NCI-H2196 treated with DMSO at 0.1 percent for 48 hours (cell line): Measurements from ENCODE around the gene OSBPL1A.

Experiments used
- DNase-seq: peaks from one replicate; lab custom pipeline; 2025; ENCODE audit not compliant: unreplicated experiment; lab: John Stamatoyannopoulos, UW

Gene OSBPL1A

DNA sequence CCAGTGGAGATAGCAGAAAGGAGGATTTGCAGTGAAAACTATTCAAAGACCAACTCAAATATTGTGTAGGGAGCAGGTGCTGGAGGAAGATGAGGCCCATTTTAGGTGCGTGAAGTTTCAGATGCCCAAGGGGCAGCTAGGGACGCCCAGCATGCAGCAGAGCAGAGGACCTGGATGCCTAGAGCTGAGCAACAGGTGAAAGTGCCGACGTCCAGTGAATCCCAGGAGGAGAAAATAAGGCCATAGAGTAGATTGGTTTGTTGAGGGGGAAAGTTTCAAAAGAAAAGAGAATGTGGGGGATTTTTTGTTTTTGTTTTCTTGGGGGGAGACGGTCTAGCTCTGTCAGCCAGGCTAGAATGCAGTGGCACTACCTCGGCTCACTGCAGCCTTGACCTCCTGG lies 53.1 kb downstream of the OSBPL1A start:
- no peak for DNase-seq

DNA sequence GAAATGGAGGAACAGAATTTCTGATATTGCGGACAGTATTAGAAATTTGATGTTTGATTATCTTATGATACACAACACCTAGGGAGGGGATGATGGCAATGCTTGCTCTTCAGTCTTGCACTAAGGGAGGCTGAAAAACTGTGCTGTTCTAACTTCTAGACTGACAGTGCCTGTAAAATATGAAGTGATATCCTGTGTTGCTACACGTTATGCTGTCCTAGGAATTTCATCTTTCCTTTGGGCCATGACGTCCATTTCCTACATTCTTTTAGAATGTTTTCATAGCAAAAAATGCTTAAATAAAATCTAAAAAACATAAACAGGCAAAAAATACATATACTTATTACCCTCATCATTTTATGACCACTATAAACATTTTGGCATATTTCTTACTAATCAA lies 55.3 kb downstream of the OSBPL1A start:
- no peak for DNase-seq

DNA sequence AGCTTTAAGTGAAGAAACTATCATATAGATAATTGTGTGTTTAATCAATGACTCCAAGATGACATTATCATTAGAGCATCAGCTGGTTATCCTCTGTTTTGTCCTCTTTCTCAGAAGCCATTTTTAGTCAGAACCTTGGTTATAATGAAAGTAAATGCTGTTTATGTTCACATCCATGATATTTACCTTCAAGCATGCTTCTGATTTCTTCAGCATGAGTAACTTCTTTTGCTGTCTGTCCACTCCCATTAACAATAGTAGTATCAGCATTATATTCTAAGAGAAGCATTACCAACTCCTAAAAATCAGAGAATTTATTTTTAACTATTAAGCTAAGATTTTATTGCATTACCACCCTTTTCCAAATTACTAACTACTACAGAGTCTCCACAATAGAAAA lies 56.3 kb downstream of the OSBPL1A start:
- no peak for DNase-seq

DNA sequence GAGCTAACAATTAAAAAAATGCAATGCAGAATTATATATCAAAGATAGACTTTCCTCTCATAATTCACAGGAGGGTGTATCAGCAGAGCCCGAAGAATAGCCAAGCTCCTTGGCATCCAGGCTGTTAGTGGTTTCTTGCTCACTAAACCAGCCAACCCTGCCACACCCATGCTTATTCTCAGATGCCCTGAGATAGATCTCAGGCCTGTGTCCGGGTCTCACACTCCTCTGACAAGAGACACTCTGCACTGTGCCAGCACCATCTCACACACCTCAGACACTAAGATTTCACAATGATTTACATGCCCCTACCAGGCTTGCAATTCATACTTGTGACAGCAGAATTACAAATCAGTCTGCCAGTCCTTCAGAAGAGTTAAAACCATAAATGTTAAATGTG lies 64.5 kb downstream of the OSBPL1A start:
- no peak for DNase-seq

DNA sequence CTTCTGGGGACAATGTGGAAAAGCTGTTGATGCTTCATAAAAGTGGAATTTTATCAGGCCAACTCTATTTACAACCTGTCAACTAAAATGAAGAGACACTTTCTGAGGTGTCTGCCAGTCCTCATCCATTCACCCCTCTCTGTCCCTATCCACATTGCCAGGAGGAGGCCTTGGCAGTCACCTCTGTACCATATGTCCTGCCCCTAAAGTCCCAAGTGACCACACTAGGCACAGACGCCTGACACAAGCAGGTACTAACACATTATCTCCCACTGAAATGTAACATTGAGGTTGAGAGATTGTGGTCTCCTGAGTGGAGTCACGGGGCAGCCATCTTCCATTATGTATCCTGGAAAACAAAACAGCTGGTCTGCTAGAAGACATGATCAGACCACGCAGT lies 71.4 kb downstream of the OSBPL1A start:
- no peak for DNase-seq

DNA sequence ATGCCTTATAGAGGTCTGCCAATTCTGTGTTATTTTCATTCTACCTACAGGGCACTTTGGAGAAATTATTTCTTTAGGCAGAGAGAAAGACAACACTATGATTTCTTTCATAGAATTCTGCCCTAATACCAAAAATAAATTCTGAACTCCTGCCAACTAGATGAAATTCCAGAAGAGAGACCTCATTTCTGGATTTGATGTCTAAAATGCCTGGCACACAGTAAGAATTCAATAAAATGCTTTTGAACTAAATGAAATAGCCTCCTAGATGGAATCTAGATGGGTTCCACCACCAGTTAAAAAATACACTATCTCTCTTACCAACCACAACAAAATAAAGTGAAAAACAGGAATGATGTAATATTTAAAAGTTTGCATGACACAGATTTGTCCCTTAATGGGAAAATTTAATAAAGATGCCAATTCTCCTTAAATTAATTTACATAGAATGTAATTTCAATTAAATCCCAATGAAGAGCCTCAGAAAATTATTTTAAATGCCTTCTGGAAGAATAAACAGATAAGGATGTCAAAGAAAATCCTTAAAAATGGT lies 75.0 kb downstream of the OSBPL1A start:
- DNase-seq = no peak

DNA sequence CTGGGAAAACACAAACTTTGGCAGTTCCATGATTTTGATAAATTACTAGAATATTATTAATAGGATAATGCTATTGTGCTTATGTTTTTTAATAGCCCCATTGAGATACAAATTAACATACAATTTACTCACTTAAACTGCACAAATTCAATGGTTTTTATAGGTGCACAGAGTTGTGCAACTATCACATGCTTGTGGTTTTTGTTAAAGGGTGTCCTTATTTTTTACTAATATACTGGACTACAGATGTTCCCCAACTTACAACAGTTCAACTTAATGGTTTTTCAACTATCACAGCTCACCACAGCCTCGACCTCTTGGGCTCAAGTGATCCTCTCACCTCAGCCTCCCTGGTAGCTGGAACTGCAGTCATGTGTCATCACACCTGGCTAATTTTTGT lies 76.6 kb downstream of the OSBPL1A start:
- no peak for DNase-seq

DNA sequence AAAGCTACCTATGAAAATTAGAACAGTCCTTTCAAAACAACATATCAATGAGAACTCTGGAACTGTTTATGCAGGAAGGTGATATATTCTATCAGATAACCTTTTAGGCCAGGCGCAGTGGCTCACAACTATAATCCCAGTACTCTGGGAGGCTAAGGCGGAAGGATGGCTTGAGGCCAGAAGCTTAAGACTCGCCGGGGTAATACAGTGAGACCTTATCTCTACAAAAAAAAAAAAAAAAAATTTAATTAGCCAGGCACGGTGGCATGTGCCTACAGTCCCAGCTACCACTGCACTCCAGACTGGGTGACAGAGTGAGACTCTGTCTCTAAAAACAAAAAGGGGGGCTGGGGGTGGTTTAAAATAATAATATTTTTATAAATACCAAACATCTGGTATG lies 77.9 kb downstream of the OSBPL1A start:
- no peak for DNase-seq

DNA sequence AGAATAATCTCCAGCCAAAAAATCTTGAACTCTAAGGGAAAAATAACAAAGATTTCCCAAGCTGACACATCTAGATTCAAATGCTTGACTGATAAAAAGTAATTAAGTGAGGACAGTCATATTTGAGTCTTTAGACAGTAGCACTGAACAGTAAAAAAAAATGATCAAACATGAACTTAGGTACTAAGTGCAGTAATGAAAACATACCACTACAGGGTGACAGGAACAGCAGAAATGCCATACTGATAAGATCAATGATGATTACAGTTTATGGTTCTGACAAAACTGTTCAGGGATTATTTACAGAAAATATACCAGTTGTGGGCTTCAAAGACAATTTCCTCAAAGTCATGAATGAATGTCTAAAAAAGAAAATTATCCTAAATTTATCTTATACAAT lies 80.3 kb downstream of the OSBPL1A start:
- DNase-seq = no peak

DNA sequence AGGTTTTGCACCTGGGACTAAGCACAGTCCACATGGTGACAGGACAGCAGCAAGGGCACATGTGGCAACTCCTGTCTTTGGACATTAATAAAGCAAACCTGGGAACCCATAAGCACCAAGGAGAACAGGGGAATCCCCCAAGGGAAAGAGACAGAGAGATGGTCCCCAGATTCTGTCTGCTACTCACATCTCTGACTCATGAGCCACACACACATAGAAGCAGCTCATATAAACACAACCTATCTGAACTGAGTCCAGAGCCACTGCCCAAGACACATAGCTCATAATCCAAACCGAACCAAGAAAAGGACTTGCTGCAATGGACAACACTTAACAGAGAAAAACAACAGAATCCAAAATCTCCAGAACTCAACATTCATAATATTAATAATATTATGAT lies 82.5 kb downstream of the OSBPL1A start:
- DNase-seq = no peak

DNA sequence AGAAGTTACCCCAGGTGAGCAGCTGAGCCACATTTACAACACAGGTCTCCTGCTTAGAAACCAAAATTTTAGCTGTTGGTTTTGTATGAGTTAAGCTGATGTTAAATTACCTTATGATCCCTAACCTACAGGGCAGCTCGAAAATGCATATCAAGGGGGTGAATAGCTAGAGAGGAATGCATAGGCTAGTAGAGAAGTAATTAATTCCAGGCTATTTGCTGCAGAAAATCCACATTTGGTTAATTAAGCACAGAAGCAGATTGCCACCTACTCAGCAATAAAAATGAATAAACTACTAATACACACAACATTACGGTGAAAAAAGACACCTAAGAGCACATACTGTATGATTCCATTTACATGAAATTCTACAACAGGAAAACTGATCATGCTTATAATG lies 91.4 kb downstream of the OSBPL1A start:
- no peak for DNase-seq

DNA sequence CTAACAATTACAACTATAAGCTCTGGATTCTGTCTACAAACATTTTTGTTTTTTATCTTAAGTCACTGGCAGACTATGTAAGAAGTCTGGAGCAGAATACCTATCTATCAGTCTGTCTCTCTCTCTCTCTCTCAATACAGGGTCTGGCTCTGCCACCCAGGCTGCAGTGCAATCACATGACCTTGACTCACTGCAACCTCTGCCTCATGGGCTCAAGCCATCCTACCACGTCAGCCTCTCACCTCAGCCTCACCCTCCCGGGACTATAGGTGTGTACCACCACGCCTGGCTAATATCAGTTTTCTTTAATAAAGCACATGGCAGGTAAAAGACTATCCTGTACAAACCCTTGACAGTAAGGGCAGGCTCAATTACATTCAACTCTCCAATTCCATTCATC lies 96.9 kb downstream of the OSBPL1A start:
- no peak for DNase-seq

DNA sequence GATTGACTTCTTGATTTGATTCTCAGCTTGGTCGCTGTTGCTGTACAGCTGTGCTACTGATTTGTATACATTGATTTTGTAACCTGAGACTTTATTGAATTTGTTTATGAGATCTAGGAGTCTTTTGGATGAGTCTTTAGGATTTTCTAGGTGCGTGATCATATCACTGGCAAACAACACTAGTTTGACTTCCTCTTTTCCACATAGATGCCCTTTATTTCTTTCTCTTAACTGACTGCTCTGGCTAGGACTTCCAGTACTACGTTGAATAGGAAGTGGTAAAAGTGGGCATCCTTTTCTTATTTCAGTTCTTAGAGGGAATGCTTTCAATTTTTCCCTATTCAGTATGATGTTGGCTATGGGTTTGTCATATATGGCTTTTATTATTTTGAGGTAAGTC lies 101.3 kb downstream of the OSBPL1A start:
- no peak for DNase-seq

DNA sequence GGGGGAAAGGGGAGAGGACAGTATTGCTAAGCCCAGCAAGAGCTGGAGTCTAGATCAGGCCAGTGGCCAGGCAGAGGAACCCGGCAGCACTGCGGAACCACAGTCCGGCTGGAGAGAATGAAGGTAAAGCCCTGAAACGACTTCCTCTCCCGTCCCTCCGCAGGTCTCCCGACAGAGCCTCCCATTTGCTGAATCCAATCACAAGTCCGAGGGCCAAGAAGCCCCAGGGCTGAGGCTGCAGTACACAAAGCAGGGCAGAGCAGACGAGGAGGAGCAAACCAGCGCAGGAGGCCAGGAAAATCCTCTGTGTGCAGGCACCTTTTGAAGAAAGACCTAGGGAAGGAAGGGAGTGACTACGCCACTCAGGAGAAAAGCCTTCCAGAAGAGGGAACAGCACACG lies 104.4 kb downstream of the OSBPL1A start:
- DNase-seq = no peak

DNA sequence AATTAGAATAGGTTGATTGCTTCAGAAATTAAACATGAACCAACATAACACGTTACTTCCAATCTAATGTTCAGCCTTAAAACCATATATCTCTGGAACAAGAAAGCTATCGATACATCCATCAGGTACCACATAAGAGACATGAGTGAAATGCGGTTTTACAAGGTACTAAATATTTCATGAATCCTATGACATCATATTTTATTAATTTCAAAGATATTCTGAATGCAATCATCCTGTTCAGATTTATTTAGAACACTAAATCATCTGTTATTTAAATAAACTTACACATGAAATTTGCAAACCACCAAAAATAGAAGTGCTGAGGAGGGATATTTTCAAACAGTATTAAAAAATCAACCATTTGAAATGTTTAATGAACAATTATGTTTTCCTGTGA lies 119.0 kb downstream of the OSBPL1A start:
- no peak for DNase-seq

DNA sequence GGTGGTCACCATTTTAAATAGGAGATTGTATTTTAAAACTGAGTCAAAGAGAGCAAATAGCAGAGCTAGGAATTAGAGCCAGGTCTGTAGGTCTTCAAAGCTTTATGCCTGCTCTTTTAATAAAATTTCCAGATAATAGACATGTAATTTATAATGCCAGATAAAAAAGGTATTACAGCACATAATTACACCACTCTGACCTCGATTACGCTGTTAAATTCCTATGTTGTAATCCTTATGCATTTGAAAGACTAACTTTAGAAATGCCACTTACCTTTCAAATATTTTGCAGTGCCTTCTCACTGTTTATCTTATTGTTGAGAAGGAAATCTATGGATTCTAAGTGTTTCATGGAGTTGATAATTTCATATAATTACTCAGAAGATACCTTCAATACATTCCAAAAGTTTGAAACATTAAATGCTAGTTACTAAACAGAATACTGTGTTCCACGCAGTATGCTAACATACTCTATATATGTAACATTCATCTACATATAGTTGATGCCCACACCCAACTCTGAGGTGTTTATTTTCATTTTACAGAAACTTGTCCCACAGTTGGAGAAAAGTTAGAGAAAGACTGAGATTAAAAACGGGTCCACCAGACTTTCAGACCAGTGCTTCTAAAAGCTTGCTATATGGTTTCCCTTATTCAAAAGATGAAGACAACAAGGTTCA lies 120.0 kb downstream of the OSBPL1A start:
- DNase-seq = no peak

DNA sequence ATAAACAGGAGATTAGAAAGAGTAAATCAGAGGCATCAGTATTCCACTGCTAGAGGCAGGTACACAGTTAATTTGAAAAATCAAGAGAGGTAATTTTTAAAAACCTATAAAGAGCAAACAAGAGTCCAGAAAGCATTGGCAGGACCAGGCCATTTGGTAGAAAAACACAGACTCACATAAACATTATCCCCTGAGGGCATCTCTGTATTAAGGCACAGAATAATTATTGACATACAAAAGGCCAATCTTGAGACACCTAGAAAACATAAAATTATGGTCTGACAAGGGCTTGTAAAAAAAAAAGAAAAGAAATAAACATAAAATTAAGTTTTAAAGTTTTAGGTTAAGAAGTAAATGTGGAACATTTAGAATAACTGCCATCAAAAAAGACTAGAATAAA lies 120.6 kb downstream of the OSBPL1A start:
- DNase-seq = no peak

DNA sequence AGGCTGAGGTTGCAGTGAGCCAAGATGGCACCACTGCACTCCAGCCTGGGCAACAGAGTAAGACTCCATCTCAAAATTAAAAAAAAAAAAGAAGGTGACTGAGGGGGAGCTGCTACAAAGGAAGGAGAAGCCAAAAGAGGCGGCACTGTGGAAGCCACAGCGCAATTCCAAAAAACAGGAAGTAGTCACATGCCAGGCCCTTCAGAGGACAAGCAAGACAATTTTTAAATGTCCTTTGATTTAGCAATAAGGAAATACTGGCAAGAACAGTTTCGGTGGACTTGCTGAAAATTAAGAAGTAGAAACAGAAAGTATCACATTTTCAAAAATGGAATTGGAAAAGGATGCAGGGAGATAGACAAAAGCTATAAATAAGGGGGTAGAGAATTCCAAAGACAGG lies 122.8 kb downstream of the OSBPL1A start:
- DNase-seq = no peak

DNA sequence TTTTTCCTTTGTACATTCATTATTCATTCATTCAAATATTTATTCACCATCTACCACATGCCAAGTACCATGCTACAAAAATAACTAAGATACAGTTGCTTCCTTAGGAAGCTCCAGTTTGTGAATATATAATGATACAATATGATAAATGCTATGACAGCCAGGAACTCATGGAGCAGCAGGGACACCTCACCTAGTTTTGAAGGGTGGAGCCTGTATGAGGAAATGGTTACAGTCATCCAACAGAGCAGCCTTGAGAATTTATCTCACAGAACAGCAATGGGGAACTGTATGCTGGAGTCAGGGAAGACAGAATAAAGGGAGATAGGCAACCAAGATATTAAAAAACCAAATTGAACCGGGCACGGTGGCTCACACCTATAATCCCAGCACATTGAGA lies 124.0 kb downstream of the OSBPL1A start:
- no peak for DNase-seq

DNA sequence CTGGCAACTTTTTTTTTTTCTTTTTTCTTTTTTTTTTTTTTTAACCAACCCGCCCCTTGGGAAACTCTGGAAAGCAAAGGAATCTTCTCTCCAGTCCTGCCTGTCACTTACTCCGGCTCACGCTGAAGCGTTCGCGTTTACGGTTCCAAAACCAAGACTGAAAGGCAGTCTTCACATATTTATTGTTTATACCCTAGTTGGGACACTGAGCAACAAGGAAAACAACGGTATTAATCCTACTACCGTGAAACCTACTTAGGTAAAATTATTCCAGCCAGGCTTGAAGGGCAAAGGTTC lies 125.4 kb downstream of the OSBPL1A start:
- DNase-seq = no peak

DNA sequence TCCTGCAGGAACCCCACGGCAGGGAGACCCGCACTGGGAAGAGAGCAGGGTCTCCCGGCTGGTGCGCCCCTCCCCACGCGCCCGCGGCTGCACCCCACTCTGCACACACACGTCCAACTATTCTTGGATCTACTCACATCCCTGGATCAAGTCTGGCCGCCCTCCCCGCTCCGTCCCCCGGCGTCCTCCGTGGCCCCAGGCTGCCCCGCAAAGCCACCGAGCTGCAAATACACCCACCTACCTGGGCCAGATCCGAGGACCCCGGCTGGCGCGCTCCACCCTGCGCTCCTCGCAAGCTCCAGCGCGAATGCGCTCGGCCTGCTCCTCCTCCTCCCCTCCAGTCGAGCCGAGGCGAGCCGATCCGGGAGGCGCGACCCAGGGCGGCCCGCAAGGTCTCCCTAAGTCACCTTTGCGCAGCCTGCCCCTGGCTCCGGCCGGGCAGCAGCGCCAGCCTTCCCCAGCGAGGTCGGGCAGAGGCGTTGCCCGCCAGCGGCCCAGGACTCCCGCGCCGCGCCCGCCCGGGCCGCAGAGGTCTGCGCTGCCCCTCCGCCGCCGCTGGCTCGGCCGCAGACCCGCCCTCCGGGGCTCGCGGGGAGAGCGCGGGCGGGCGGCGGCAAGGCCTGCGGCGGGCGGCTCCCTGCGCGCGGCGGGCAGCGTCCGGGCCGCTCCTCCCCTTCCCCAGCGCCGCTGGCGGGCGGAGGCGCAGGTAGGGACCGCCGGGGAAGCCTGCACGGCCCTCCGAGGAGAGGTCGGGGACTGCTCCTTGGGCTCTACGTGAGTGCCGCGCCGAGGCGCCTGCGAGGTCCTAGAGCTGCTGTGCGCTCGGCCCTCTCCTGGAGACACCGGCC lies 126.0 kb downstream of the OSBPL1A start:
- peak; percentile 23 for DNase-seq

DNA sequence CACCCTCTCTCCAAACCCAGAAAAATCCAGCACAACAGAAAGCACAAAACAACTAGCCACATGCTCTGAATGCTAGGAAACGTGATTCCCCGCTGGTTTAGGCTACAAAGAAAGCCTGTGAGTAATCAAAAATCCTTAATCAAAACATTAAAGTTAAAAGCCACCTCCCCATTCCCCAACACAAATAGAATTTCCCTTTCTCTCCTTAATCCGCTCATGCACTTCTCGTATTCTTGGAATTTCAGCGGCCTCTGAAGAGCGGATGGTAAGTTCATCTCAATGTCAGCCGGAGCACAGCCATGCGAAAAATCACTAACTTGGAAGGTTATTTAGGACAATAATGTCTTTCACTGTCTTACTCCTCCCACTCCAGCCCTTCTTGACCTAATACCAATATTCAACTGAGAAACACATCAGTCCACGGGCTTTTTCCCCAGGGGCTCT lies 126.7 kb downstream of the OSBPL1A start:
- no peak for DNase-seq
